Stimulated activated CD4-positive, alpha-beta T cell treated with anti-CD3 and anti-CD28 coated beads, TNF-alpha, amount 100 ng/mL, for 24 hours (primary cell): ENCODE data around the gene PLOD3.
"Not testable (repeated sequence)": the region's sequence is repeated elsewhere in the genome, so short reads cannot be mapped to it uniquely, and the experiment has no call there.

ENCODE experiments used
- DNase-seq, 3 experiments: peaks; one replicate each; pipeline ENCODE4 v3.0.0-alpha.2; 2020; ENCODE audit warnings: low read depth in 3 of 3

Gene PLOD3

GRCh38 chr7:101210143-101210542 is 7.2 kb downstream of the PLOD3 start:
- DNase-seq = no peak

DNA sequence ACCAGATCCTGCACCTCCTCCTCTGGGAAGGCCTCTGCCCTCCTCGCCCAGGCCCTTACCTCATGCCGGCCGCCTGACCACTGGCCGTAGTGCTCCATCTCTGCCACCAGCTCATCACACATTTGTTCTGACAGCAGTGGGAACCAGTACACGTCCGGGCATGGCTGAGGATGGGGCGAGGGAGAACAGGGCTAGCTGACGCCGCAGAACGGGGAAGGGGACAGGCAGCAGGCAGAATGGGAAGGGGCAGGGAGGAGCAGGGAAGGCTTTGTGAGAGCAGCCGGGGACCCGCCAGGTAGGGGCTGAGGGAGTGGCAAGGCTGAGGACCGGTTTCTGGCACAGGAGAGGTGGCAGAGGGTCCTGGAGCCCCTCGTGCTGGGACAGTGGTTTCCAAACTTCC is 8.6 kb downstream of the PLOD3 start:
- no peak for DNase-seq

GRCh38 chr7:101207459-101207858 is 9.9 kb downstream of the PLOD3 start:
- no peak for DNase-seq

GRCh38 chr7:101206665-101207042 is 10.7 kb downstream of the PLOD3 start:
- DNase-seq = no peak

GRCh38 chr7:101205901-101206664 is 11.3 kb downstream of the PLOD3 start:
- DNase-seq = no peak

- not testable (repeated sequence) for DNase-seq
Observed at GRCh38 chr7:101203740-101204738, 13.3 kb downstream of the PLOD3 start.

- DNase-seq = no peak
Observed at GRCh38 chr7:101202603-101202918, 14.8 kb downstream of the PLOD3 start.

GRCh38 chr7:101201695-101202602 is 15.4 kb downstream of the PLOD3 start:
- no peak for DNase-seq

DNA sequence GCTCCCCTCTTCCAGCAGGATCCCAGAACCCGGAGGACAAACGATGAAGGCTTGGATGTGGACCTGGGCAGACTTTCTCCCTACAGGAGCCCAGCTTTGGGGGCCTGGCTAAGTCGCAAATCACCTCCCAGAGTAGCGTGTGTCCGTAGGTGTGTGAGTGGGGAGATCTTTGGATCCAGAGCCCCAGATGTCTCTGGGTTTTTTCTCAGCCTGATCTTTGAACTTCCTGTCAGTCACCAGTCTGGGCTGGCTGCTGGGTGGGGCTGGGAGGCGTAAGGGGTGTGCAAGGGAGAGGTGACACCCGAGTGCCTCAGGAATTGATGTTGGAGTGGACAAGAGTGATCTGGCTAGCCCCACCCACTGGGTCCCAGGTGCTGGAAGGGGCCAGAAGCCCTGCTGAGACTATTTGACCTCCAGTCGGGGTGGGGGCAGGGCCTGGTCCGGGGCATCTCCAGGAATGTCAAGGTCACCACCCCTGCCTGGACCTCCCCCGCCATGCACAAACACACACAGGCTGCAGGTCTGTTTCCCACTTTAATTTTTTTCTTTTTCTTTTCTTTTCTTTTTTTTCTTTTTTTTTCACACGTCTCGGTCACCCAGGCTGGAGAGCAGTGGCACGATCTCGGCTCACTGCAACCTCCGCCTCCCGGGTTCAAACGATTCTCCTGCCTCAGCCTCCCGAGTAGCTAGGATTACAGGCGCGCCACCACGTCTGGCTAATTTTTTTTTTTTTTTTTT is 16.4 kb downstream of the PLOD3 start, which contains the start of gene MOGAT3:
Gene MOGAT3, minus strand, starts transcription at position 175 of the 738 bp plus-strand sequence. CDS start 182 bp downstream, outside the sequence.
- no peak for DNase-seq

DNA sequence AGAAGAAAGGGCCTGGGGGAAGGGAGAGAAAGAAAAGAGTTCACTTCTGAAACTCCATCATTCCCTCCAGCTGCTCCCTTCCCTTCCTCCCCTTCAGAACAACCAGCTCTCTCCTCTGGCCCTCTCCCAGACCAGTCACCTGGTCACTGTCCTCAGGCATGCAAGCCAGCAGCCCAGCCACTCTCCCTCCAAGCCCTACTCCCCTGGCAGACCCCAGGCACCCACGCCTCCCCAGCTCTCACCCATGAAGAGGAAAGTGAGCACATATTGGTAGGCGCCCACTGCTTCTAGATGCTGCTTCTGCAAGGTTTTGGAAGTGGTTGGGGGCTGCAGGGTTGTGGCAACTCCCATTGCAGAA is 16.9 kb downstream of the PLOD3 start:
- no peak for DNase-seq

- not testable (repeated sequence) for DNase-seq
Observed at GRCh38 chr7:101199522-101199921, 17.9 kb downstream of the PLOD3 start.

DNA sequence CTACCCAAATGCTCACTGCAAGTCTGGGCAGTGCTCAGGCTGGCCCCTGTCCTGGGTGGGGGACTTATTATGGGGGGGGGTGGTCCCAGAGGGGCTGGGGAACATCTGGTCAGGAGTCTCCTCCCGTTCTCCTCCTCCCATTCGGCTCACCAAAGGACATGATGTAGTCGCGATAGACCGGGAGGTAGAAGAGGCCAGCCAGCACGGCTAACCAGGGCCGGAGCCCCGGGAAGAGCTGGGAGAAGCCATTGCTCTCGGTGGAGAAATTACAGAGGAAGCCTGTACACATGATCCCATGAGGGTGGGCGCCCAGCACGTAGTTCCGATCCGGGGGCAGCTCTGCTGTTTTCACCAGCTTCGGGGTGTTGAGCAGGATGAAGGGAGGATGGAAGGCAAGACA is 18.9 kb downstream of the PLOD3 start:
- DNase-seq = no peak

DNA sequence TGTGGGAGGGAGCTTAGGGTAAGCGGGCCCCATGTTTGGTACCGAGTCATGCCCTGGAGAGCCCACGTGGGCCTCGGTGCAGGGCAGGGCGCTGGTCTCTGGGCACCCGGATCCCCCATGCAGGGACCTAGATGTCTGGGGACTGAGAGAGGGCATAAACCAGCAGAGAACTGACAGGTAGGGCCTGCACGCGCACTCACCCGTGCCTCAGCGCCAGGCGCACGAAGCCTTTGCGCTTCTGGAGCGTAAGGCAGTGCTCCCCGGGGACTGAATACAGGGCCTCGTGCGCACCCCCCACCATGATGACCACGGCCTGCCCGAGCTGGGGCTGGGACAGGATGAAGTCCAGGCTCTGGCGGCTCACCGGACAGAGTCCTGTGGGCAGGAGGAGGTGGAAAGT is 19.4 kb downstream of the PLOD3 start:
- no peak for DNase-seq

DNA sequence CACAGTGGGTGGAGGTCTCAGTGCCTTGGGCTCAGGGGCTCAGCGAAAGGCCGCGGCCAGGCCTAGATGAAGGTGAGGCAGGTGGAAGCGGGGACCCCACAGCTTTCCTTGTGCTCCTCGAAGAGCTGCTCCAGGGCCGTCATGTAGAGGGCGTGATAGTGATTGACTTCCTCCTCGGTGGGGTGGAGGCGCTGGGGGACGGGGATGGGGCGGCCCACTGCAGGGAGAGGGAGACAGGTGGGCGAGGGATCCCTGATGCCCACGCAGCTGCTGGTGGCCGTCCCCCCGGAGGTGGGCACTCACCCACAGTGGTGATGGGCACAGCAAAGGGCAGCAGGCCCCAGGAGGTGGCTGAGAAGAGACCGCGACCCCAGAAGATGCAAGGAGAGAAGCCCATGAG is 21.5 kb downstream of the PLOD3 start:
- no peak for DNase-seq

- DNase-seq = no peak
Observed at GRCh38 chr7:101189109-101189508, 28.3 kb downstream of the PLOD3 start.

DNA sequence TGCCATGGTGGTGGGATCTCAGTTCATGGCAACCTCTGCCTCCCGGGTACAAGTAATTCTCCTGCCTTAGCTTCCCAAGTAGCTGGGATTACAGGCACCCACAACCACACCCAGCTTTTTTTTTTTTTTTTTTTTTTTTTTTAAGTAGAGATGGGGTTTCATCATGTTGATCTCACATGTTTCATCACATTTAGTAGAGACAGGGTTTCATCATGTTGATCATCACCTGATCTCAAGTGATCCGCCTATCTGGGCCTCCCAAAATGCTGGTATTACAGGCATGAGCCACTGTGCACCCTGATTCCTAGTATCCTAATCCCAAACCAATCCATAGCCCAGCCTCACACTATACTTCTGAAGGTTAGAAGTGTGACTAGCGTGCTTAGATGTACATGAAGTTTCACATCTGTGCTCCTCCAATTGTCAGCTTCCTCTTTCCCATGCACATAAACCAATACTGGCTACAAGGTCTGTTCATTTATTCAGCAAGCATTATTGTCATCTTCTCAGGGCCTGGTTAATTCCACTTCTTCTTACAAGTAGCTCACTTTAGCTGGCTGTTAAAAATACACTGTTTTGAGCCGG is 30.4 kb downstream of the PLOD3 start:
- DNase-seq = no peak

DNA sequence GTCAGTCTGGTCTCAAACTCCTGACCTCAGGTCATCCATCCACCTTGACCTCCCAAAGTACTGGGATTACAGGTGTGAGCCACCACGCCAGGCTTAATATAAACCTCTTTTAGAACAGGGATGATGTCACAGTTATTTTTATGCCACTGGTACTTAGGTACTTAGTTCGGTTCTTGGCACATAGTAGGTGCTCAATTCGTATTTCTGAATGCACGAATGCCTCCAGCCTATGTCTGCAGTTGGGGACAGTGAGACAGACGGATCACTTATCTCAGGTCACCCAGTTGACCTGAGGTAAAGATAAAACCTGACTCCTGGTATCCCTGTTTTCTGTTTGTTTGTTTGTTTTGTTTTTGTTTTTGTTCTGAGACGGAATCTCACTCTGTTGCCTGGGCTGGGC is 31.2 kb downstream of the PLOD3 start:
- DNase-seq = no peak

DNA sequence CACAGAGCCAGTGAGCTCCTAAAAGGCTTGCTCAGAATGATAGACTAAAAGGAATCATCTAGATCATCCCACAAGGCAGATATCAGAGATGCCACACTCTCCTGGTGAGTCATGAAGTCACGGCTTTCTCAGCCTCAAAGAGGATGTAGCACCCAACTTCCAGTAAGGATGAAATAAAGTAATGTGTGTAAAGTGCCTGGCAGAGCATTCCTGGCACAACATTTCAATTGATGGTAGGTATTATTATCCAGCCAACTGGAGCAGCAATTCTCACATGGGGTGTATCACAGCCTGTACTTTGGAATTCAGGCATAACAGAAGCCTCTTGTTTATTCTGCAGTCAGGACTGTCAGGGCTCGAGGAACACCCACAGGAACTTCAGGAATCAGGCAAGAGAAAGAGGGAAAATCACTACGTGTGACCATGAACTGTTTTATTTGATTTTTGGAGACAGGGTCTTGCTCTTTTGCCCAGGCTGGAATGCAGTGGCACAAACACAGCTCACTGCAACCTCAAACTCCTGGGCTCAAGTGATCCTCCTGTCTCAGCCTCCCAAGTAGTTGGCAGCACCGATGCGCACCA is 32.0 kb downstream of the PLOD3 start:
- DNase-seq = no peak

GRCh38 chr7:101180130-101180755 is 37.1 kb downstream of the PLOD3 start, which contains the start of gene NAT16:
Gene NAT16 (minus strand): TSS chr7:101180293. CDS start chr7:101174807, 5,486 bp downstream.
- DNase-seq = no peak

DNA sequence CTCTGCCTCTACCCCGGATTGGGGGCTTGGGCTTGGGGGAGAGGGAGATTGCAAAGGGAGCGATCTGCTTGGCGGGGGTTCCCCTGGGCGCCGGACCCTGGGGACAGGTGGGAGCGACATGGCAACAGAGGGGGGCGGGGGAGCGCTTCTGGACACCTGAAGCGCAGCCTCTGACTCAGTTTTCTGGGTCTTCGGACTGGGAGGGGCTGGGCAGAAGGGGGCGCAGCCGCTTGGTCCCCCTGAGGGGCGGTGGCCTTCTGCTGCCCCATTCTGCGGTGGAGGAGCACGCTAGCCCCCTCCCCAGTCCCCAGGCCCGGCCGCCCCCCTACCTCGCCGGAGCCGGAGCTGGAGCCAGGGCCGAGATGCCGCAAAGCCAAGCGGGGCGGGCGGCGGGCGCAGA is 37.7 kb downstream of the PLOD3 start:
- no peak for DNase-seq
